HepG2 (cell line): Measurements from ENCODE around the gene MFSD11. TPM values are rescaled to one million over a fixed set of nuclear protein-coding genes. Genes with fewer than 3 reads are reported as not detected.

ENCODE experiments used
- ARHGAP35 ChIP-seq: sonication (generic); formaldehyde crosslinking; IDR thresholded peaks from 2 replicates; pipeline ENCODE4 v1.9.0; 2022; ENCODE audit warnings: mild to moderate bottlenecking, inconsistent platforms, moderate library complexity, missing genetic modification reagents, borderline replicate concordance
- CBX5 ChIP-seq: sonication (generic); formaldehyde crosslinking; IDR thresholded peaks from 2 replicates; pipeline ENCODE4 v1.4.0; 2020; ENCODE audit warnings: missing genetic modification reagents, borderline replicate concordance
- CSRNP2 ChIP-seq: sonication (generic); formaldehyde crosslinking; conservative IDR thresholded peaks from 2 replicates; pipeline ENCODE4 v1.8.0; 2022; ENCODE audit warnings: low read depth, missing genetic modification reagents
- HNRNPLL ChIP-seq: fragments of 200-400 bp; formaldehyde crosslinking; IDR thresholded peaks from 2 replicates; pipeline ENCODE4 v1.6.1; 2017; ENCODE audit warnings: mild to moderate bottlenecking, low read depth, low read length; ENCODE audit not compliant: poor library complexity, severe bottlenecking
- MXD1 ChIP-seq: sonication (generic); formaldehyde crosslinking; IDR thresholded peaks from 2 replicates; pipeline ENCODE4 v1.4.0; 2020; ENCODE audit warnings: mild to moderate bottlenecking, missing genetic modification reagents
- POLR2A ChIP-seq, 2 experiments: IDR thresholded peaks; 2 replicates each; pipeline ENCODE4 v1.6.1; 2011; ENCODE audit warnings: low read depth in 2 of 2, low read length in 2 of 2, mild to moderate bottlenecking in 1 of 2, moderate library complexity in 1 of 2; ENCODE audit not compliant: insufficient read depth in 1 of 2
- SALL1 ChIP-seq: sonication (generic); formaldehyde crosslinking; IDR thresholded peaks from 2 replicates; pipeline ENCODE4 v1.8.0; 2022; ENCODE audit warnings: mild to moderate bottlenecking, missing genetic modification reagents
- SSRP1 ChIP-seq: IDR thresholded peaks from 2 replicates; pipeline ENCODE4 v1.6.1; 2016; ENCODE audit warnings: control low read depth
- ZFY ChIP-seq: sonication (generic); formaldehyde crosslinking; IDR thresholded peaks from 2 replicates; pipeline ENCODE4 v1.4.0; 2020; ENCODE audit warnings: missing genetic modification reagents
- ZNF296 ChIP-seq: sonication (generic); formaldehyde crosslinking; conservative IDR thresholded peaks from 2 replicates; pipeline ENCODE4 v1.5.0; 2020; ENCODE audit warnings: mild to moderate bottlenecking, missing genetic modification reagents
- polyA plus RNA-seq, 8 experiments: library from polyadenylated mRNA; depleted of rRNA in 3 of 8; stranded (reverse) in 7 of 8; unstranded in 1 of 8; fragments of >200 nt; fragmentation: Illumina TruSeq in 4 of 8; extraction: Trizol in 4 of 8; gene quantifications; 2 replicates each; pipeline versions ENCODE4 v1.2.1 to v1.2.3, GENCODE V29; 2011 to 2016; ENCODE audit warnings: low read depth in 4 of 8, missing spikeins in 1 of 8, mixed read lengths in 1 of 8; ENCODE audit not compliant: insufficient read depth in 1 of 8
- total RNA-seq, 5 experiments: library from RNA; depleted of rRNA; stranded (reverse); fragments of >200 nt; fragmentation: Illumina TruSeq; extraction: Trizol; gene quantifications; 2 replicates each; pipeline ENCODE4 v1.2.3, GENCODE V29; 2016; ENCODE audit warnings: low read depth in 1 of 5
- TF ChIP-seq, protein P1 (sequence below): sonication (generic); formaldehyde crosslinking; IDR thresholded peaks from 2 replicates; pipeline ENCODE4 v1.4.0; 2020; ENCODE audit warnings: mild to moderate bottlenecking, missing genetic modification reagents
- TF ChIP-seq, protein P2 (sequence below), 2 experiments: sonication (generic) in 1 of 2; formaldehyde crosslinking in 1 of 2; IDR thresholded peaks; 2 replicates each; pipeline versions ENCODE4 v1.4.0 to v1.6.1; 2018 to 2020; ENCODE audit warnings: missing genetic modification reagents in 2 of 2, borderline replicate concordance in 1 of 2, low read depth in 1 of 2, mild to moderate bottlenecking in 1 of 2, missing biosample characterization in 1 of 2
- TF ChIP-seq, protein P3 (sequence below): sonication (generic); formaldehyde crosslinking; conservative IDR thresholded peaks from 2 replicates; pipeline ENCODE4 v1.5.0; 2020; ENCODE audit warnings: missing genetic modification reagents

Gene MFSD11
- total and polyA plus RNA-seq, 2 of the 13 experiments (the other 11 are each of a cell fraction or from before 2014, with no cell fraction given), result 26.1 to 36.3 TPM

DNA sequence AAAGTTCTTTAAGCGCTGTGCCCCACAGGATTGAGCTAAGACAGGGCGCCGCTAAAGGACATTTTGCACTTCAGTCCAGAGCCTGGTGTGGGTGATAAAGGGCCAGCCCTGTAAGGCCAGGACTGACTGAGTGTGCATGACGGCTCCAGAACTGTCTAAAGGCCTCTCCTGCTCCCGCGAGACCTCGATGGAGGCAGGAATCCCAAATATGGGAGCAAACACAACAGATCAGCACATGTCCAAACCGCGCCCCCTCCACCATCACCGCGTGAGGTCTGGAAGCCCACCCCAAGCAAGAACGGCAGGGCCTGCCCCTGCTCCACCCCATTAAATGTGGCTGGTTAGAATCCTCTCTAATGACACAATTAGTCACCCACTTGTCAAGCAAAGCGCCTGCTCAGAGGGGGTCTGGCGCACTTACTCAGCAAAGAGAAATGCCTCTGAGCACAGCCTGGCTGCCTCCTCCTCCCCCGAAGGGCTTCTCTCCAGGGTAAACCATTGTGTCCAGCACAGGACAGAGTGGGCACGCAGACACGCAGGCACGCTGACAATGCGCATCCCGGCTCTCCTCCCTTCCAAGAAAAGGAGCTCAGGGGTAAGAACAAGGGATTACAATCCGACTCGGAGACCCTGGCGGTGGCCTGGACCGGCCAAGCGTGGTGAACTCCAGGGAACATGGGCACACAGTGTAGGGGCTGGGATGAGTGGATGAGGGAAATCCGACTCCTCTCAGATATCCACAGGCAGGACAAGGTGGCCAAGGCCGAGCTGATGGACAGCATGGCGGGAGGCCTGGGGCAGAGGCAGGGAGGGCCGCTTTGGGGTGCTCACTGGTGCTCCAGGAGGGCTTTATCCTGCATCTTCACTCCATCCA is 28.6 kb upstream of the MFSD11 start (continued):
- TF ChIP-seq, protein P1, sequence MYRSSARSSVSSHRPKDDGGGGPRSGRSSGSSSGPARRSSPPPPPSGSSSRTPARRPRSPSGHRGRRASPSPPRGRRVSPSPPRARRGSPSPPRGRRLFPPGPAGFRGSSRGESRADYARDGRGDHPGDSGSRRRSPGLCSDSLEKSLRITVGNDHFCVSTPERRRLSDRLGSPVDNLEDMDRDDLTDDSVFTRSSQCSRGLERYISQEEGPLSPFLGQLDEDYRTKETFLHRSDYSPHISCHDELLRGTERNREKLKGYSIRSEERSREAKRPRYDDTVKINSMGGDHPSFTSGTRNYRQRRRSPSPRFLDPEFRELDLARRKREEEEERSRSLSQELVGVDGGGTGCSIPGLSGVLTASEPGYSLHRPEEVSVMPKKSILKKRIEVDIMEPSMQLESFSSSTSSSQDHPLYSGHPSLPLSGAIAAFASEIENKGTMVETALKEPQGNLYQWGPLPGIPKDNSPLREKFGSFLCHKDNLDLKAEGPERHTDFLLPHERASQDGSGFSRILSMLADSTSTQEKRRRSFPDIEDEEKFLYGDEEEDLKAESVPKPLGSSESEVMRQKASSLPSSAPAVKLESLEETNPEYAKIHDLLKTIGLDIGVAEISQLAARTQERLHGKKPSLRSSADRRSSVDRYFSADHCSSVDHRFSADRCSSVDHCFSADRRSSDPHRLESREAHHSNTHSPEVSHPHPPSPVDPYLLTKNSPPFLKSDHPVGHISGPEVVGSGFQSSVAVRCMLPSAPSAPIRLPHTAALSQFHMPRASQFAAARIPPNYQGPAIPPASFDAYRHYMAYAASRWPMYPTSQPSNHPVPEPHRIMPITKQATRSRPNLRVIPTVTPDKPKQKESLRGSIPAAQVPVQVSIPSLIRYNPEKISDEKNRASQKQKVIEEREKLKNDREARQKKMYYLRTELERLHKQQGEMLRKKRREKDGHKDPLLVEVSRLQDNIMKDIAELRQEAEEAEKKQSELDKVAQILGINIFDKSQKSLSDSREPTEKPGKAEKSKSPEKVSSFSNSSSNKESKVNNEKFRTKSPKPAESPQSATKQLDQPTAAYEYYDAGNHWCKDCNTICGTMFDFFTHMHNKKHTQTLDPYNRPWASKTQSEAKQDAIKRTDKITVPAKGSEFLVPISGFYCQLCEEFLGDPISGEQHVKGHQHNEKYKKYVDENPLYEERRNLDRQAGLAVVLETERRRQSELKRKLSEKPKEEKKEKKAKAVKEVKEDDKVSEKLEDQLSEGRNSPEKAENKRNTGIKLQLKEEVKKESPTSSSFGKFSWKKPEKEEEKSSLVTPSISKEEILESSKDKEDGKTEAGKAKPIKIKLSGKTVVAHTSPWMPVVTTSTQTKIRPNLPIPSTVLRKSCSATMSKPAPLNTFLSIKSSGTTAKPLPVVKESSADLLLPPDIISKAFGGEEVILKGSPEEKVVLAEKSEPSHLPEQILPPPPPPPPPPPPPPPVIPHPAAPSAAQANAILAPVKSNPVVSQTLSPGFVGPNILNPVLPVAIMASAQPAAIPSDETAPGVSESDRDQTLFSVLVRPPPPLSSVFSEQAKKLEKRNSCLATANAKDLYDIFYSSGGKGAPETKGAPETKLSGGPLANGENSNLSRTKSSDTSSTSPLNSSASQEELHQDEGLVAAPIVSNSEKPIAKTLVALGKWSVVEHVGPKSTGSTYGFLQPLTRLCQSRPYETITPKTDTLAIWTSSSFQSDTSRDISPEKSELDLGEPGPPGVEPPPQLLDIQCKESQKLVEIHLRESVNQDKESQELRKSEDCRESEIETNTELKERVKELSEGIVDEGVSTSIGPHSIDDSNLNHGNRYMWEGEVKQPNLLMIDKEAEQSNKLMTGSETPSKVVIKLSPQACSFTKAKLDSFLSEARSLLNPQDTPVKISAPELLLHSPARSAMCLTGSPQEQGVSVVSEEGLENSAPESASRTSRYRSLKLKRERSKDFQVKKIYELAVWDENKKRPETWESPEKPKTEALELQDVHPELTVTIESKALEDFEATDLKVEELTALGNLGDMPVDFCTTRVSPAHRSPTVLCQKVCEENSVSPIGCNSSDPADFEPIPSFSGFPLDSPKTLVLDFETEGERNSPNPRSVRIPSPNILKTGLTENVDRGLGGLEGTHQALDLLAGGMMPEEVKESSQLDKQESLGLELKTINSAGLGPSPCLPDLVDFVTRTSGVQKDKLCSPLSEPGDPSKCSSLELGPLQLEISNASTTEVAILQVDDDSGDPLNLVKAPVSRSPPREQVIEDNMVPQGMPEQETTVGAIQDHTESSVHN, result 0 out of 2 replicates have a peak, but pooled peaks have one; percentile 26
- TF ChIP-seq ARHGAP35, result 0 out of 2 replicates have a peak, but pooled peaks have one; percentile 6
- TF ChIP-seq SALL1, result peak; percentile 8; the same call in 1 of the 2 replicates
- TF ChIP-seq ZFY (CRISPR knock-in tag), result 0 out of 2 replicates have a peak, but pooled peaks have one; percentile 21
- TF ChIP-seq CSRNP2 (CRISPR knock-in tag), result no peak
- peak; percentile 3 for TF ChIP-seq HNRNPLL
- no peak for TF ChIP-seq ZNF296 (CRISPR knock-in tag)
- peak; percentile 14; the same call in 1 of the 2 replicates for TF ChIP-seq MXD1 (CRISPR knock-in tag)
- TF ChIP-seq, protein P2, sequence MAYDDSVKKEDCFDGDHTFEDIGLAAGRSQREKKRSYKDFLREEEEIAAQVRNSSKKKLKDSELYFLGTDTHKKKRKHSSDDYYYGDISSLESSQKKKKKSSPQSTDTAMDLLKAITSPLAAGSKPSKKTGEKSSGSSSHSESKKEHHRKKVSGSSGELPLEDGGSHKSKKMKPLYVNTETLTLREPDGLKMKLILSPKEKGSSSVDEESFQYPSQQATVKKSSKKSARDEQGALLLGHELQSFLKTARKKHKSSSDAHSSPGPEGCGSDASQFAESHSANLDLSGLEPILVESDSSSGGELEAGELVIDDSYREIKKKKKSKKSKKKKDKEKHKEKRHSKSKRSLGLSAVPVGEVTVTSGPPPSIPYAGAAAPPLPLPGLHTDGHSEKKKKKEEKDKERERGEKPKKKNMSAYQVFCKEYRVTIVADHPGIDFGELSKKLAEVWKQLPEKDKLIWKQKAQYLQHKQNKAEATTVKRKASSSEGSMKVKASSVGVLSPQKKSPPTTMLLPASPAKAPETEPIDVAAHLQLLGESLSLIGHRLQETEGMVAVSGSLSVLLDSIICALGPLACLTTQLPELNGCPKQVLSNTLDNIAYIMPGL (CRISPR knock-in tag; IDR thresholded peaks at IDR 0.05; ENCODE audit: borderline replicate concordance in 1 of 2, low read depth in 1 of 2), result peak in 1 of 2 experiments; percentile 9; a peak in 1 of 4 replicates
- TF ChIP-seq SSRP1 (CRISPR knock-in tag), result 0 out of 2 replicates have a peak, but pooled peaks have one; percentile 50
- peak; percentile 13; the same call in 1 of the 2 replicates for TF ChIP-seq CBX5
- TF ChIP-seq POLR2A (IDR thresholded peaks at IDR 0.05; ENCODE audit: insufficient read depth in 1 of 2, low read depth in 2 of 2, low read length in 2 of 2), result peak in 1 of 2 experiments; percentile 20; a peak in 1 of 4 replicates
- TF ChIP-seq, protein P3, sequence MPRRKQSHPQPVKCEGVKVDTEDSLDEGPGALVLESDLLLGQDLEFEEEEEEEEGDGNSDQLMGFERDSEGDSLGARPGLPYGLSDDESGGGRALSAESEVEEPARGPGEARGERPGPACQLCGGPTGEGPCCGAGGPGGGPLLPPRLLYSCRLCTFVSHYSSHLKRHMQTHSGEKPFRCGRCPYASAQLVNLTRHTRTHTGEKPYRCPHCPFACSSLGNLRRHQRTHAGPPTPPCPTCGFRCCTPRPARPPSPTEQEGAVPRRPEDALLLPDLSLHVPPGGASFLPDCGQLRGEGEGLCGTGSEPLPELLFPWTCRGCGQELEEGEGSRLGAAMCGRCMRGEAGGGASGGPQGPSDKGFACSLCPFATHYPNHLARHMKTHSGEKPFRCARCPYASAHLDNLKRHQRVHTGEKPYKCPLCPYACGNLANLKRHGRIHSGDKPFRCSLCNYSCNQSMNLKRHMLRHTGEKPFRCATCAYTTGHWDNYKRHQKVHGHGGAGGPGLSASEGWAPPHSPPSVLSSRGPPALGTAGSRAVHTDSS, result no peak
